Colon (tissue), 2 donors: ENCODE data around the gene GPAT3.
"Not testable (repeated sequence)": the region's sequence is repeated elsewhere in the genome, so short reads cannot be mapped to it uniquely, and the experiment has no call there.

ENCODE experiments used
- FAIRE-seq: peaks from 2 replicates; lab custom pipeline; 2012; peaks lifted over from hg19 to GRCh38; lab: Jason Lieb, UNC
- donor health status: control.
- donor health status: control.

The GPAT3 gene

DNA sequence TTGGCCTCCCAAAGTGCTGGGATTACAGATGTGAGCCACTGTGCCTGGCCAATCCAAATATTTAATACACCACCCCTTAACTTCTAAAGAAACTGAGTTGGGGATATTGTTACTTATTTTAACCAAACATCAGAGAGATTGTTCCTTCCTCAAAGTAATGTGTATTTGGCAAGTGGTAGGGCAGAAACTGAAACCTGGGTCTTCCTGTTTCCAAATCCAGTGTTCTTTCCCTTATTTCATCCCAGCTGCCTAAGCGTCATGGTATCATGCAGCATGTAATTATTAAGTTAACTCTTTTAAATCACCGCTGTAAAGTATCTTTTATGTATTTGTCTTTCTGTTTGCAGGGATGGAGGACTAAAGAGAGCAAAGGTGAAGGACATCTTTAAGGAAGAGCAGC, 68.4 kb downstream of the GPAT3 start:
- FAIRE-seq: no peak

DNA sequence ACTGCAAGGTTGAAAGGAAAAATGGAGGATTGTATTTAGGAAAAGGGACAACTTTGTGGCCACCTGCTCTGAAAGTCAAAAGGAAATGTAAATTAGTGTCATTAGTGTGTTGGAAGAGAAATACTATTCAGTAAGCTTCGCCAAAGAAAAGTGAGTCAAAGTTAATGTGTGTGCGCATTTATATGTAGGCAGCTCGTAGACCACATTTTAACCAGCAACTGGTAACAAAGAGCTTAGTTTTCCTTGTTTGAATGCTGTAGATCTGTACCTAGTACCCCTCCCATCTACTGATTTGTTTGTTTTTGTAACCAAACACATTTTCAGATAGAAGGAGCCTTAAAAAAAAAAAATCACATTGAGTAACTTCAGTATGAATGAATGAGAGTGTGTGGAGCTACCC, 69.3 kb downstream of the GPAT3 start:
- FAIRE-seq: no peak

GRCh38 chr4:83605744-83606172, 69.8 kb downstream of the GPAT3 start:
- no peak for FAIRE-seq

DNA sequence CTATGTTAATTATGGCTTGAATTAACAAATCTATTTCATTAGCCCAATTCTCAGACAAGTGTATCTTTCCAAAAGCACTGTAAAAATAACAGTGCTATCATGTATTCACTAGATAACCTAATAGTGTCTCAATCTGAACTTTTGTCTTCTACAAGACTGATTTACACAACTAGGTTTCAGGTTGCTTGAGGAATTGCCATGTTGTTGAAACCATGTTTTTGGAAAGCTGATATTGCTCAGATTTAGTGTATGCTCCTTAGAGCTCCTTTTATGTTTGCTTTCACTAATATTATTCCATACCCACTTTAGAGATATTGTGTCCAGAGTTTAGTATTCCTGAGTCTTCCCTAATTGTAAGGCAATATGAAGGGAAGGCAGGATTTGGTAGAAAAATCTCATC, 70.6 kb downstream of the GPAT3 start:
- no peak for FAIRE-seq

DNA sequence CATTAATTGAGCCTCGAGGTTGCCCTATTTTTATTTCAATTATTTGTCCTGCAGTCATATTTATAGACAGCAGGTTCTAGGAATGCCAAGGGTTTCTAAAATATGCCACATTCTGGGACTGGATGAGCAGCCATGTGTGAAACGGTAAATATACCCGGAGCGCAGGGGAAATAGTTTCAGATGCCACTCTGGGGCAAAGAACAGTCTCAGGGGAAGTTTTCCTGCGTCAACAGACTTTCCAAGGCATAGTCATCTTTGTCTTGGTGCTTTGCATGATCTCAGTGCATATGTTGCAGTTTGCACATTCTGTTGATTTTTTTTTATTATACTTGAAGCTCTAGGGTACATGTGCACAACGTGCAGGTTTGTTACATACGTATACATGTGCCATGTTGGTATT, 71.0 kb downstream of the GPAT3 start:
- FAIRE-seq: no peak

DNA sequence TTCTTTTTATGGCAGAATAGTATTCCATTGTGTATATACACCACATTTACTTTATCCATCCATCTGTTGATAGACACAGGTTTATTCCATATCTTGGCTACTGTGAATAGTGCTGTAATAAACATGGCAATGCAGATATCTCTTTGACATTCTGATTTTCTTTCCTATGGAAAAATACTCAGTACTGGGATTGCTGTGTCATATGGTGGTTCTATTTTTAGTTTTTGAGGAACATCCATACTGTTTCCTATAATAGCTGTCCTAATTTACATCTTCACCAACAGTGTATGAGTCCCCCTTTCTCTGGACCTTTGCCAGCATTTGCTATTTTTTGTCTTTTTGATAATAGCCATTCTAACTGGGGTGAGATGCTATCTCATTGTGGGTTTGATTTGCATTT, 73.5 kb downstream of the GPAT3 start:
- no peak for FAIRE-seq

DNA sequence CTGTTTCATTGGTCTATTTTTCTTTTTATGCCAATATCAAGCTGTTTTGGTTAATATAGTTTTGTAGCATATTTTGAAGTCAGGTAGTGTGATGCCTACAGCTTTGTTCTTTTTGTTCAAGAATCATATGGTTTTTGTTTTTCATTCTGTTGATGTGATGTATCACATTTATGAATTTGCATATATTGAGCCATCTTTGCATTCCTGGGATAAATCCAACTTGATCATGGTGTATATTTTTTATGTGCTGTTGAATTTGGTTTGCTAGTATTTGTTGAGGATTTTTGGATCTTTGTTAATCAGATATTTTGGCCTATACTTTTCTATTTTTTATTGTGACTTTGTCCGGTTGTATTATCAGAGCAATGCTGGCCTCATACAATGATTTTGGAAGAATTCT, 74.8 kb downstream of the GPAT3 start:
- FAIRE-seq: no peak

GRCh38 chr4:83613023-83613422, 77.1 kb downstream of the GPAT3 start:
- FAIRE-seq: no peak

DNA sequence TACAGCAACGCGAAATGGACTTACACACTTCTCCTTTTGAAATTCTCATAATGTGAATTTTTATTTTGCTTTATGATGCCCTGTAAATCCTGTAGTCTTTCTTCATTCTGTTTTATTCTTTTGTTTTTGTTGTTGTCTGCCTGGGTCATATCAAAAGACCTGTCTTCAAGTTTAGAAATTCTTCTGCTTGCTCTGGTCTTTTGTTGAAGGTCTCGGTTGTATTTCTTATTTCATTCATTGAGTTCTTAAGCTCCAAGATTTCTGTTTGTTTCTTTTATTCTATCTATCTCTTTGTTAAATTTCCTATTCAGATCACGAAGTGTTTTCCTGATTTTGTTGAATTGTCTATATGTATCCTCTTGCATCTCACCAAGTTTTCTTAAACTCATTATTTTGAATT, 78.1 kb downstream of the GPAT3 start:
- FAIRE-seq: no peak

DNA sequence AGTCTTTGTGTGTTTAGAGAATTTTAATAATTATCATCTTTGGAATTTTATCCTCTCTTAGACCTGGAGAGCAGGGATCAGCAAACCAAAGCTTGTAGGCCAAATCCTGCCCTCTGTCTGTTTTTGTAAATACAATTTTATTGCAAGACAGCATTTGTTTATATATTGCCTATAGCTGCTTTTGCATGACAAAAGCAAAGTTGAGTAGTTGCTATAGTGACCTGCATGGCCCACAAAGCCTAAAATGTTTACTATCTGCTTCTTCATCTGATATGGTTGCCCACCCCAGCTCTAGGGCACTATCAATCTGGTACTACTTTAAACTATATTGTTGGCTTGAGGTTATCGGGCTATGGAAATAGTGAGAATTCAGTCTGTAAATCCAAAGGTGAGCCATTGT, 80.3 kb downstream of the GPAT3 start:
- FAIRE-seq: no peak

- no peak for FAIRE-seq
Observed at GRCh38 chr4:83617371-83618035, 81.6 kb downstream of the GPAT3 start.

GRCh38 chr4:83618431-83618830, 82.5 kb downstream of the GPAT3 start:
- FAIRE-seq: no peak

DNA sequence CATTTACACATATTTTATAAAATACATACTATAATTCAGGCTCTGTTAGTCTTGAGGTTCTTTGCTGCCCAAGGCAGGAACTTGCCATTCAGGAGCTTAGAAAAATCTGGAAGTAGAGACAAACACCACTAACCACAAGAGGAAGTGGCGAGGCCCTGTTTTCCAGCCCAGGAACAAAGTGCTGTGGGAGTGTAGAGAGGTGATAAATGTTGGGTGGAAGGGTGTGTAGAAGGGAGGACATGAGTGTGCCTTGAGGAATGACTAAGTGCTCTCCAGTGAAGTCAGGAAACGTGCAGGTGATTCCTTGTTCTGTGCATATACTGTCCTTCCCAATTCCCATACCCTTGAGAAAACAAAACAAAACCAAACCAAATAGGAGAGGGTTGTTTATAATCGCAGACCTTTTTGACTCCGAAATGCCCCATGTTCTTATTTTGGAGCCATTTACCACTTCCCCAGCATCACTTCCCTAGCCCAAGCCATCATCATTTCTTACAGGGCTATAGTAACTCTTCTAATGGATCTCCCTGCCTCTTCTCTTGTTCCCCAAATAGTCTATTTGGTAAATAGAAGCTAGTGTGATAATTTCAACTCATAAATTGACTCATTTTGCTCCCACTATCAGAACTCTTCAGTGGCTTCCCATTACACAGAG, 83.2 kb downstream of the GPAT3 start:
- FAIRE-seq: no peak

DNA sequence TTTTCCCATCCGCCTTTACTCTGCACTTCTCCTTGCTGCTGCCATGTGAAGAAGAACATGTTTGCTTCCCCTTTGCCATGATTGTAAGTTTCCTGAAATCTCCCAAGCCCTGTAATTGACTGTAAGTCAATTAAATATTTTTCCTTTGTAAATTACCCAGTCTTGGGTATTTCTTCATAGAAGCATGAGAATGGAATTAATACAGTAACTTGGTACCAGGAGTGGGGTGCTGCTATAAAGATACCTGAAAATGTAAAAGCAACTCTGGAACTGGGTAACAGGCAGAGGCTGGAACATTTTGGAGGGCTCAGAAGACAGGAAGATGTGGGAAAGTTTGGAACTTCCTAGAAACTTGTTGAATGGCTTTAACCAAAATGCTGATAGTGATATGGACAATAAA, 86.2 kb downstream of the GPAT3 start:
- not testable (repeated sequence) for FAIRE-seq

- FAIRE-seq: no peak
Observed at GRCh38 chr4:83625821-83626220, 89.9 kb downstream of the GPAT3 start.

DNA sequence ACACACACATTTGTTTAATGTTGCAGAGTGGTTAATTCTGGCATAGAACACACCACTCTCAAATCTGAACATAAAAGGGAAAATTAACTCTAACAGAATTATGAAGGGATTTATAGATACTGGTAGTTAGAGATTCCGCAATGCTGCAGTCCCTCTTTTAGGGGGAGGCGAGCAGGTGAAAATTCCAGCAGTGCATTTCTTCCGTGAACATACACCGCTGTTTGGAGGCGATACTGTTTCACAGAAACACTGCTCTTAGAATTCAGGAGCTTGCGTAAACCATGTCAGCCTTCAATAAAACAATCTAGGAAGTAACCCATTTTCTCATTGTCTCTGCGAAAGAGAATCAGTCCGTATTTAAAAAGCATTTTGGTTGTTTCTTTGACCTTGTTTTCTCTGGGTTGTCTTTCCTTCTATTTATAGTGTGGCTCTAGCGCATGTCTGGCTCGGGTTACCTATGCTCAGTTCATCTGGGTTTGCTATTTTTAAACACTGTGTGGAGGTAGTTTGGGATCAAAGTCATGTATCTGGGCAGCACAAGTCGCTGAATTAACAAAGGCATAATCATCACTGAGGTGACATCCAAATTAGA, 90.4 kb downstream of the GPAT3 start:
- no peak for FAIRE-seq

GRCh38 chr4:83629945-83630721, 94.2 kb downstream of the GPAT3 start:
- peak; percentile 80 for FAIRE-seq

GRCh38 chr4:83631066-83631465, 95.2 kb downstream of the GPAT3 start:
- FAIRE-seq: no peak

GRCh38 chr4:83636930-83637329, 101.0 kb downstream of the GPAT3 start:
- no peak for FAIRE-seq

DNA sequence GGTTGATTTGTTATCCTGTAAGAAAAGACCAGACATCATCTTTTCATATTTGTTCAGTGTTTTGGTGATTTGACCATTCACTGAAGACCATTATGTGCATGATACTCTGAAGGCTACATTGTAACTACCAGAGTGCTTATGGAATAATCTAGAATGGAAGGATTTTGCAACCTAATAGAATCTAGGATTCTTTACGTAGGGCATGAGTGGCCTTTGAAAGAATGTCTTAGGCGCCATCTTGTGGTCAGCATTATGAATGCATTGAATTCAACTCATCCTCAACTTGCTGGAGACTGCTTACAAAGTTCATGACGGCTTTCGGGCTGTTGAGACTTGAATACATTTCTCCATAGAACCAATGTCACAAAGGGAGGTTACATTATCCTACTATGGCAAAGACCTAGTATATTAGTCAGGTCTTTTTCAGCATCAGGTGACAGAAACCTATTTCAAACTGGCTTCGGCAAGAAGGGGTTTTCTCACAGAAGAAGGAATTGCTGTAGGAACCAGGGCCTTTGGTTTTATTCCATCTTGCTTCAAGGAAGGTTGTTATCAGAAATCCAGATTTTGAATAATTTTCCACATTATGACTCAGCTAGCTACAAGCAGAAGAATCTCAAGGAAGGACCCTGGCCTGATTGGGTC, 104.1 kb downstream of the GPAT3 start:
- peak; percentile 86 for FAIRE-seq

DNA sequence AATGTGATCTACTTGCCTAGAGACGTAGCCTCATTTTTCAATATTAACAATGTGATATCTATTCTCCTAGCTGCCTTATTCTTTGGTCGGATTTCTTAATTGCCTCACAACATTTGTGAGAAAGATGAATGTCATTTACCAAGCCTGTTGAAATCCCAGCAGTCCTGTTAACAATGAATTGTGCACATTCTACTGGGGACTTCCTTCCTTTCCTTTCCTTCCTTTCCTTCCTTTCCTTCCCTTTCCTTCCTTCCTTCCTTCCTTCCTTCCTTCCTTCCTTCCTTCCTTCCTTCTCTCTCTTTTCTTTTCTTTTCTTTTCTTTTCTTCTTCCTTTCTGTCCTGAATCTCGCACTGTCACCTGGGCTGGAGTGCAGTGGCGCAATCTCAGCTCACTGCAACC, 107.1 kb downstream of the GPAT3 start:
- FAIRE-seq: no peak
